Parathyroid adenoma (tissue), 2 donors: Measurements from ENCODE around the gene CBLL1.

ENCODE experiments used
- H2AFZ ChIP-seq: fragments of 300-600 bp; sonication (generic); one replicate; pipeline ENCODE4 v1.7.0; 2017; ENCODE audit warnings: antibody characterized with exemption, mild to moderate bottlenecking
- H3K27ac ChIP-seq: fragments of 300-600 bp; sonication (generic); one replicate; pipeline ENCODE4 v1.7.0; 2017
- H3K27me3 ChIP-seq: fragments of 300-600 bp; sonication (generic); one replicate; pipeline ENCODE4 v1.7.0; 2017; ENCODE audit warnings: low read length; ENCODE audit not compliant: control insufficient read depth, insufficient read depth
- H3K36me3 ChIP-seq: fragments of 300-600 bp; sonication (generic); one replicate; pipeline ENCODE4 v1.7.0; 2017; ENCODE audit warnings: low read length; ENCODE audit not compliant: control insufficient read depth, insufficient read depth
- H3K4me1 ChIP-seq: fragments of 300-600 bp; sonication (generic); one replicate; pipeline ENCODE4 v1.7.0; 2017; ENCODE audit warnings: control low read depth
- H3K4me2 ChIP-seq: fragments of 300-600 bp; sonication (generic); one replicate; pipeline ENCODE4 v1.7.0; 2017; ENCODE audit warnings: low read length
- H3K4me3 ChIP-seq: fragments of 300-600 bp; sonication (generic); one replicate; pipeline ENCODE4 v1.7.0; 2017; ENCODE audit warnings: low read depth, low read length
- H3K79me2 ChIP-seq: fragments of 300-600 bp; sonication (generic); one replicate; pipeline ENCODE4 v1.7.0; 2017; ENCODE audit warnings: control low read depth
- H3K9ac ChIP-seq: fragments of 300-600 bp; sonication (generic); one replicate; pipeline ENCODE4 v1.7.0; 2017; ENCODE audit warnings: mild to moderate bottlenecking
- H3K9me3 ChIP-seq: fragments of 300-600 bp; sonication (generic); one replicate; pipeline ENCODE4 v1.7.0; 2017; ENCODE audit warnings: low read length; ENCODE audit not compliant: control insufficient read depth
- TF ChIP-seq, protein P1 (sequence below): fragments of 300-600 bp; sonication (generic); IDR thresholded peaks from one replicate; pipeline ENCODE4 v1.7.0; 2017; ENCODE audit warnings: antibody characterized with exemption, mild to moderate bottlenecking
- donor health status: primary hyperparathyroidism.

Gene CBLL1

DNA sequence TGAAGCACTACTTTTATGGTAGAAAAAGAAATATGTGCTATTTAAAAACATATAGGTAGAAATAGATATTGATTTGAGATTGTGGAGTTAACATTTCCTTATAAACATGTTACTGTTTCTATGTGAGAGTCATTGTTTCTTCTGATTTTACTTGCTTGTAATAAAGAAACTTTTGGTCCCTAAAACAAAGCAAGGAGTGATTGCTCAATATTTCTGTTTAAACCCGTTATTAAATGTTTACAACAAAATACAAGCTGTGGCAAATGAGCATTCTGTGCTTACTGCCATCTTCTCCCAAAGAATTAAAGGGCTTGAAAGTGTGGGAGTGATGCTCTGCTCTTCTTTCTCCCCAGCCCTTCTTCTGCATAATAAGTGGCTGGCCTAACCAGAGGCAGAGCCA is 22.7 kb upstream of the CBLL1 start:
- Histone ChIP-seq H3K27me3 (no peaks in the 10 kb centered on the region), H3K27ac (no peak overlapping the region), H3K79me2 (no peaks in the 10 kb centered on the region), H2AFZ (no peak overlapping the region), H3K4me1 (peaks cover 13% of the 10 kb centered on the region), H3K4me3 (no peak overlapping the region), H3K36me3 (no peaks in the 10 kb centered on the region), H3K4me2 (no peak overlapping the region), H3K9ac (no peak overlapping the region), H3K9me3 (no peaks in the 10 kb centered on the region)
- TF ChIP-seq, protein P1, sequence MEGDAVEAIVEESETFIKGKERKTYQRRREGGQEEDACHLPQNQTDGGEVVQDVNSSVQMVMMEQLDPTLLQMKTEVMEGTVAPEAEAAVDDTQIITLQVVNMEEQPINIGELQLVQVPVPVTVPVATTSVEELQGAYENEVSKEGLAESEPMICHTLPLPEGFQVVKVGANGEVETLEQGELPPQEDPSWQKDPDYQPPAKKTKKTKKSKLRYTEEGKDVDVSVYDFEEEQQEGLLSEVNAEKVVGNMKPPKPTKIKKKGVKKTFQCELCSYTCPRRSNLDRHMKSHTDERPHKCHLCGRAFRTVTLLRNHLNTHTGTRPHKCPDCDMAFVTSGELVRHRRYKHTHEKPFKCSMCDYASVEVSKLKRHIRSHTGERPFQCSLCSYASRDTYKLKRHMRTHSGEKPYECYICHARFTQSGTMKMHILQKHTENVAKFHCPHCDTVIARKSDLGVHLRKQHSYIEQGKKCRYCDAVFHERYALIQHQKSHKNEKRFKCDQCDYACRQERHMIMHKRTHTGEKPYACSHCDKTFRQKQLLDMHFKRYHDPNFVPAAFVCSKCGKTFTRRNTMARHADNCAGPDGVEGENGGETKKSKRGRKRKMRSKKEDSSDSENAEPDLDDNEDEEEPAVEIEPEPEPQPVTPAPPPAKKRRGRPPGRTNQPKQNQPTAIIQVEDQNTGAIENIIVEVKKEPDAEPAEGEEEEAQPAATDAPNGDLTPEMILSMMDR = no peak

DNA sequence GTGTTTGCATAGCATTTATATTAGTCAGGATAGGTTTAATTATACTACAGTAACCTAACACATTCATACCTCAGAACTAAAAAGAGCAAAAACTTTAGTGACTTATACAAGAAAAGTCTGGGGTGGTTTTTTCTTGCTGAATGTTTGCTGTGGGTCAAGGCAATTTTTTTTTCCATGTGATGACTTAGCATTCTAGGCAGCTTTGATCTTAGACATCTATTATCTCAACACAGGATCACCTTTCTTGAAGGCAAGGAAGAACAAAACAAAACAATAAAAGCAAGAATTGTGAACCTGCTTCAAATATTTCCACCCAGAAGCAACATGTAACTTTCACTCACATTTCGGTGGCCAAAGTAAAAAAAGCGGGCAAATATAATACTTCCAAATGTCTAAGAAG is 20.7 kb upstream of the CBLL1 start:
- no peaks in the 10 kb centered on the region for H3K27me3 ChIP-seq
- H2AFZ ChIP-seq = peak overlapping the region; percentile 1
- TF ChIP-seq, protein P1 = no peak
- peaks cover 13% of the 10 kb centered on the region for H3K4me1 ChIP-seq
- H3K79me2 ChIP-seq = no peaks in the 10 kb centered on the region
- no peak overlapping the region for H3K9ac ChIP-seq
- no peak overlapping the region for H3K27ac ChIP-seq
- H3K9me3 ChIP-seq = no peaks in the 10 kb centered on the region
- H3K4me3 ChIP-seq = no peak overlapping the region
- no peaks in the 10 kb centered on the region for H3K36me3 ChIP-seq
- H3K4me2 ChIP-seq = peak overlapping the region; percentile 46

DNA sequence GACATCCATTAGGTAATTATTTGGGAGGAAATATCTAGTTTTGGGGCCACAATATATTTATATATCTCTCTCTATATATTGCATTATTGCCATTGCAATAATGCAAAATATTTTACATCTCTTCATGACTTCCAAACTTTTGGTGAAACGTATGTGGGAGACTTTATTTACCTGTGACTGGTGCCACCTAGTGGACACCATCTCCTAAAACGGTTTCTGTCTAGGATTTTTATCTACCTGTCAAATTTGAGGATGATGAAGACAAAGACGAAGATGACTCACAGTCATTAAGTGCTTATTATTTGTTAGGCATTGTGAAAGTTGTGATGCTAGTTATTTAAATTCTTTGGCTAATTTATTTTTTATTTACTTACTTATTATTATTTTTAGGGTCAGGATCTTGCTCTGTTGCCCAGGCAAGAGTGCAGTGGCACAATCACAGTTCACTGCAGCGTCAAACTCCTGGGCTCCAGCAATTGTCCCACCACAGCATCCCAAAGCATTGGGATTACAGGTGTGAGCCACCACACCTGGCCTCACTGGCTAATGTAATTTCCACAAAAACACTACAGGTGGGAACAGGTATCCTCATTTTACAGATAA is 18.7 kb upstream of the CBLL1 start:
- Histone ChIP-seq H3K27me3 (no peaks in the 10 kb centered on the region), H3K79me2 (no peaks in the 10 kb centered on the region), H3K4me1 (peaks cover 13% of the 10 kb centered on the region), H3K27ac (no peak overlapping the region), H2AFZ (no peak overlapping the region), H3K36me3 (no peaks in the 10 kb centered on the region), H3K4me2 (no peak overlapping the region), H3K9me3 (no peaks in the 10 kb centered on the region), H3K9ac (no peak overlapping the region), H3K4me3 (no peak overlapping the region)
- TF ChIP-seq, protein P1 = peak; percentile 76

DNA sequence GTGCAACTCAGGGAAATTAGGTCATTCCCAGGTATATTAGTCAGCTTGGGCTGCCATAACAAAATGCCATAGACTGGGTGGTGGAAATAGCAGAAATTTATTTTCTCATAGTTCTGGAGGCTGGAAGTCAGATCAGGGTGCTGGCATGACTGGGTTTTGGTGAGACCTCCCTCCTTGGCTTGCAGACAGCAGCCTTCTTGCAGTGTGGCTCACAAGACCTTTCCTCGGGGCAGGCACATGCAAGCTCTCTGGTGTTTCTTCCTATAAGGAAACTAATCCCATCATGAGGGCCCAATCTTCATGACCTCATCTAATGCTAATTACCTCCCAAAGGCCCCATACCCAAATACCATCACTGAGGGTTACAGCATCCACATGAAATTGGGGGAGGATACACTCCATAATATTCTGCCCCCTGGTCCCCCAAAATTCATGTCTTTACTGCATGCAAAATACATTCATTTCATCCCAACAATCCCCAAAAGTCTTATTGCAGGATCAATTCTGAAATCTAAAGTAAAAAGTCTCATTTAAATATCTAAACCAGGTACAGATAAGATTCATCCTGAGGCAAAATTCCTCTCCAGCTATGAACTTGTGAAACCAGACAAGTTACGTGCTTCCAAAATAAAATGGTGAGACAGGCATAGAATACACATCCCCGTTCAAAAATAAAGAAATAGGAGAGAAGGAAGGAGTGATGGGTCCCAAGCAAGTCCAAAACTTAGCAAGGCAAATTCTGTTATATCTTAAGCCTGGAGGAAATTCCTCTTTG is 17.4 kb upstream of the CBLL1 start:
- TF ChIP-seq, protein P1 = no peak
- H3K9me3 ChIP-seq = no peaks in the 10 kb centered on the region
- H3K27ac ChIP-seq = no peak overlapping the region
- H2AFZ ChIP-seq = no peak overlapping the region
- H3K27me3 ChIP-seq = no peaks in the 10 kb centered on the region
- H3K4me1 ChIP-seq = peaks cover 13% of the 10 kb centered on the region
- H3K79me2 ChIP-seq = no peaks in the 10 kb centered on the region
- H3K4me2 ChIP-seq = no peak overlapping the region
- H3K36me3 ChIP-seq = no peaks in the 10 kb centered on the region
- no peak overlapping the region for H3K4me3 ChIP-seq
- H3K9ac ChIP-seq = no peak overlapping the region
